NCI-H748 treated with DMSO at 0.1 percent for 48 hours (cell line): Measurements from ENCODE around the gene HAPLN3.
"Not testable (repeated sequence)": the region's sequence is repeated elsewhere in the genome, so short reads cannot be mapped to it uniquely, and the experiment has no call there.

ENCODE experiments used
- DNase-seq: peaks from one replicate; lab custom pipeline; 2025; lab: John Stamatoyannopoulos, UW

HAPLN3 gene, protein sequence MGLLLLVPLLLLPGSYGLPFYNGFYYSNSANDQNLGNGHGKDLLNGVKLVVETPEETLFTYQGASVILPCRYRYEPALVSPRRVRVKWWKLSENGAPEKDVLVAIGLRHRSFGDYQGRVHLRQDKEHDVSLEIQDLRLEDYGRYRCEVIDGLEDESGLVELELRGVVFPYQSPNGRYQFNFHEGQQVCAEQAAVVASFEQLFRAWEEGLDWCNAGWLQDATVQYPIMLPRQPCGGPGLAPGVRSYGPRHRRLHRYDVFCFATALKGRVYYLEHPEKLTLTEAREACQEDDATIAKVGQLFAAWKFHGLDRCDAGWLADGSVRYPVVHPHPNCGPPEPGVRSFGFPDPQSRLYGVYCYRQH

DNA sequence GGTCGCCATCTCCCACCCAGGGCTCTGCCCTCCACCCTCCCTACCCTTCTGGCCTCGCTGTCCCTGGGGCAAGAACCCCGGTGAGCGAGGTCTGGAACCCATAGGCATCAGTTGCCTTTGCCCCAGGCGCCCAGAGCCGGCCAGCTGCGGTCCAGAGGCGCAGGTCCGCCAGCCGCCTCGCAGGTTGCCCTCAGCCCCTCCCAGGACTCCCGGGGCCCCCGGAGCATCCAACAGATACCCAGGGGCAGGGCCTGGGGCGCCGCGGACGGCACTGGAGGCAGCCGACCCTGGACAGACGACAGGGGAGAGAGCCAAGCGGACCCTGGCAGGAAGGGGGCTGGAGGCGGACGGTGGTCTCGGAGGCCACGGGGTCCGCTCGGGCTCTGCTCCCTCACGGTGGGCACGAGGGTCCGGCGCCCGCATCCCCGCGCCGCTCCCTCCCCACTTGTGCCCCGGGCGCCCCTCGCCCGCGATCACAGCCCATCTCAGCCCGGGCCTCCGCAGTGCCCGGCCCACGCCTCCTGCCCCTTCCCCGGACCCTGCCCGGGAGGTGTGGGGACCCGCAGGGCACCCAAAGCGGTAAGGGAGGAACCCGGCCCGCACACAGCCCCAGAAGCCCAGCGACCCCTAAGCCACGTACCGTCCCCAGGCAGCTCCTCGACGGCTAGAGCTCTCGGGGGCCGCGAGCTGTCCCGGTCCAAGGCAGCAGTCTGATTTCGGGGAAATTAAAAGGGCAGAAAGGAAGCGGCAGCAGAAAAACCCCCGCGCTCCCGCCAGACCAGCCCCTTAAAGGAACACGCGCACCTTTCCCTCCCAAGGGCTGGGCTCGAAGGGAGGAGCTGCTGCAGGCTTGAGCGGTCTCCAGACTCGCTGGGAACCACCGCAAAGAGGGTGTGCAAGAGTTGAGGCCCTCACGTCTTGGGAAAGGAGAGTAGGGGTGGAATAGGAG lies at the start of gene HAPLN3:
HAPLN3 (minus strand) TSS at position 726 of the 949 bp plus-strand sequence. CDS start 8,246 bp downstream, outside the sequence.
- no peak for DNase-seq

DNA sequence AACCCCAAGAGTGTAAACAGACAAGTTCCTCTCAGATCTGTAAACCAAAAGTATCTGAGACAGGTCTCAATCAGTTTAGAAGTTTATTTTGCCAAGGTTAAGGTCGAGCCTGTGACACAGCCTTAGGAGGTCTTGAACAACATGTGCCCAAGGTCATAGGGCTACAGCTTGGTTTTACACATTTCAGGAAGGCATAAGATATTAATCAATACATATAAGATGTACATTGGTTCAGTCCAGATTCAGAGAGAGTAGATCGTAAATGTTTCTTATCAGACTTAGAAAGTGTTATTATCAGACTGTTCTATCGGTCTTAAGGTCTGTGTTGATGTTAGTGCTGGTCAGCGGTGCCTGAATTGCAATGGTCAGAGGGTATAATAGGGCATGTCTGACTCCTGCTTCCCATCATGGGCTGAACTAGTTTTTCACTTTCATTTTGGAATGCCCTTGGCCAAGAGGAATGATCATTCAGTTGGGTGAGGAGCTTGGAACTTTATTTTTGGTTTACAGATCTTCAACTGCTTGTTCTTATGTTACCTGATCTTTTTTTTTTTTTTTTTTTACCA lies 44.8 kb upstream of the HAPLN3 start:
- no peak for DNase-seq

DNA sequence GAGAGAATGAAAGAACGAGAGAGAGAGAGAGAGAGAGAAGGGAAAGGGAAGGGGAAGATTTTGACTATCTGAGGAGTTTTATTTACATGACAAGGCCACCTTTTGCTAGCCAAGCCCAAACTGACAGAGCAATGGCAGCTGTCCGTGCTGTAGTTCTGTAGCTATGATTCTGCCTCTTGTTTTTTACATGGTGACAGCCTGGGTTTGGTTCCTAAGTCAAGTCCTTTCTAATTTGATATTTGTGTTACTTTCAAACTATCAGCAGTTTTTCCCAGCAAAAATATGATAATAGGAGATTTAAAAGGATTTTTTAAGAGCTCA lies 44.1 kb upstream of the HAPLN3 start:
- no peak for DNase-seq

DNA sequence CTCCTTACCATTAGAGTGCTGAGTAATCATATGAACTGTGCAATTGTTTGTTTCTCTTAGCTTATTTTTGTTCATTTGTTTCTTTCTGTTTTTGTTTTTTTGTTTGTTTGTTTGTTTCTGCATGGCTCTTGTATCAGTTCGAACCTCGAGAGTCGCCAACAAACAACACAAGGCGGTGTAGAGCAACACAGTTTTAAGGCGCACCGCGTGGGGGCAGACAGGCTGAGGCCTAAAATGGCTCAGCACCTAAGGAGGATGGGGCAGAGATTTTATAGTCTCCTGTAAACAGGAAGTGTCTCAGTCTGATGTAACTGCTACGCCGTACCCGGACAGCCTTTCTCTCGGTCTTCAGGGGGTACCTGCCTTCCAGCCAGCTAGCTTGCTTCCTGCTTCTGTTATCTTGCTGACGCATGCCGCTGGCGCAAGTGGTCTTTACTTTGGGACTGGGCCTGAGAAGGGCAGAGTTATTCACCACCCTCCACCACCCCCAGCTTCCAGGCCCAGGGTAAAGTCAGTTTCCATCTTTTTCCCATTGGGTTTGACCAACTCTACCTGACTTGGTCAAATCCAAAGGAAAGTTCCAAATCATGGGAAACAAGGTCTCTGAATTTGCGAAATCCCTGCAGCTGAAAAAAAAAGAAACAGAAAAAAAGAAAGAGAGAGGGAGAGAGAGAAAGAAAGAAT lies 43.6 kb upstream of the HAPLN3 start:
- no peak for DNase-seq

DNA sequence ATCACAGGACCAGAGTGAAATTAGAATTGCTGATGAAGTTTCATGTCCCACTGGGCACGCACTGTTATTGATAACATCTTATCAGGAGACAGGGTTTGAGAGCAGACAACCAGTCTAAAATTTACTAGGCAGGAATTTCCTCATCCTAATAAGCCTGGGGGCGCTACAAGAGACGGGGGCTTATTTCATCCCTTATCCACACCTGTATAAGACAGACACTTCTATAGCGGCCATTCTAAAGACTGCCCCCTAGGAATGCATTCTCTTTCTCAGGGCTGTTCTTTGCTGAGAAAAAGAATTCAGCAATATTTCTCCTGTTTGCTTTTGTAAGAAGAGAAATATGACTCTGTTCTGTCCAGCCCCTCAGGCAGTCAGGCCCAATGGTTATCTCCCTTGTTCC lies 39.1 kb upstream of the HAPLN3 start:
- not testable (repeated sequence) for DNase-seq

DNA sequence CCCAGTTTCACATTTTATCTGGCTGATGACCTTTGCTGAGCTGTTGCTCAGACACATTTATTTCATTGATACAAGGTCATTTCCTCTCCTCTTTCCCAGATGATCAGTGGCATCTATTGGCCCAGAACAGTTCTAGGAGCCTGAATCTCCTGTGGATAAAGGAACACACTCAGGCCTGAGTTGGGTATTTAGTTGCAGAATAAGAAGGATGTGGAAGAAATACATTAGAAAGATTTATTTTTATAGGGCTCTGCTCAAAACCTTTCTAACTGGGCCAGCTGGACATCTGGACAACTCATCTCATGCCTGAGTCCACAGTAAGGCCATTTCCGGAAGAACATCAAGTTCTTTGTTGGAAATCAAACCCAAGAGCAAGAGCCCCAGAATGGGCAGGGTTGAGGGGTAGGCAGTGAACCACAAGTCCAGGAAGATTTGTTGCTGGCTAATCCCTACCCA lies 37.6 kb upstream of the HAPLN3 start:
- no peak for DNase-seq

DNA sequence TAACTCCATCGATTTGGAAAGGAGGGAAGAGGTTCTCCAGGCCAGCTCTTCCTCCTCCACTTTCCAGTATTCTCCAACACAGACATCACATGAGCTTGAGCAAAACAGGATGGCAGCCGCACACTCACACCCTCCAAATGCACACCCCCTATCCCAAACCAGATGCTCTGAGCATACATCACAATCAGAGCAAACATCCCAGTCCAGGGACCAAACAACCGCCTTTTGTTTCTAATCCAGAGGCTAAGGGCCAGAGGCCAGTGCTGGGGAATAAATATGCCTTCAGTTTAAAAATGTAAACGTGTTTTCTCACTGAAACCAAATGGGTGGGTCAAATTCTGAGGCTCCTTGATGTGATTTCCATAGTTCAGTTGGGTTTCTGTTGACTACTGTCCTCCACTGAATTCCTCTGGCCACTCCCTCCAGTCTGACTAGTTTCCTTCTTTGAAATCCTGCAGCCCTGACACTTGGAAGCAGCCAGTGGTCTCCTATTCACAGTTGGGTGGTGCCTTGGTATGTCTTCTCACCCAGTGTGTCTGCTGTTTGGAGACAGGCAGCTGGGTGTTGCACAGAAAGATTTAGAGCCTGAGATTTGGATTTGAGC lies 37.0 kb upstream of the HAPLN3 start:
- DNase-seq, result no peak

DNA sequence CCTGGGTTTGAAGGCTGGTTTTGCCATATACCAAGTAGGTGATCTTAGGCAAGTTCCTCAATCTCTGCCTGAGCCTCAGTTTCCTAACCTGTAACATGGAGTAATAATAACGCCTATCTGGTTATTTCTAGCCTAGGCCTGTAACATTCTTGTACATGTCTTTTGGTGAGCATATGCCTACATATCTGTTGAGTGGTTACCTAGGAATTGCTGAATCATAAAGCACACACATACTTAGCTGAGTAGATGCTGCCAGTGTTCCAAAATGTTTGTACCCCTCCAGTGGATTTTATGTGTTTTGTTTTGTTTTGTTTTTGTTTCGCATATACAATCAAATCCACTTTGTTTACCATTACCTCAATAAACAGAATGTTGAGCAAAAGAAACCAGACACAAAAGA lies 35.2 kb upstream of the HAPLN3 start:
- no peak for DNase-seq

DNA sequence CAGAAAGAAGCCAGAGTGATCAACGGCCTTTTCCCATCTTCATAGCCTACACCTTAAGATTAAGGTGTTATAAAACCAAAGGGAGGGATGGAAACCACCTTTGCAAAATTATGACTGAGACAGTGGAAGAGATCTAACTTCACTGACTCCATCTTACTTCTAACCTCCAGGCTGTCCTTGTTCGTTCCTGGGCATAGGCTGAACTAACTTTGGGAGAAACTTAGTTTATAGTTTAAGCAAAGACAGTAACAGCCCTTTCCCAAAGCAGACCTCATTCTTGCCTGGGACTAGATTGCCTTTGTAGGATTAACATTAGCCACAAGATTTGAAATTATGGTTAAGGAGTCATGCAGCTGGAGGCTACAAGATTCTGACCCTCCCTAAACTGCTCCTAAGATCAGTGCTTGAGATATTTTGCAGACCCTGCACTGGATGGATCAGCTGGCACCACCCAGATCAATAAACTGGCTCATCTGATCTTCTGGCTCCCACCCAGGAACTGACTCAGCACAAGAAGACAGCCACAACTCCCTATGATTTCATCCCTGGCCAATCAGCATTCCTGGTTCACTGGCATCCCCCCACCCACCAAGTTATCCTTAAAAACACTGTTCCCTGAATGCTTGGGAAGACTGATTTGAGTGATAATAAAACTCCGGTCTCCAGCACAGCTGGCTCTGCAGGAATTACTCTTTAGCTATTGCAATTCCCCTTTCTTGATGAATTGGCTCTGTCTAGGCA lies 34.2 kb upstream of the HAPLN3 start:
- not testable (repeated sequence) for DNase-seq

DNA sequence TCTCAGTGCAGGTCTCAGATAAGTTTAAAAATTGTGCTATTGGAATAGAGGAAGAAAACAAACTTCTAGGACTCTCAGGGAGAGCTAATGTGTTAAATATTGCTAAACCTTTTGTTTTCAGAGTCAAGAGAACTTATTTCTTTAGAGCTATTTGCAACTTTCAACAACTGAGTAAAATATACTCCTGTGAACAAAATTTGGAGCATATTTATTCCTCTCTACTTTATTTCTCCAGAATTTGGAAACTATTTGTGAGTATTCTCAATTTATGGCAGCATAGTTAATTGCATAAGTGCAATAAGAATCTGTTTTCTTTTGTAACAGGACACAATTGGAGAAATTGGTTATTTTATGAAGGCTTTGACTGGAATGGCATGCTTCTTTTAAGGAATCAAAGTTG lies 32.8 kb upstream of the HAPLN3 start:
- not testable (repeated sequence) for DNase-seq

DNA sequence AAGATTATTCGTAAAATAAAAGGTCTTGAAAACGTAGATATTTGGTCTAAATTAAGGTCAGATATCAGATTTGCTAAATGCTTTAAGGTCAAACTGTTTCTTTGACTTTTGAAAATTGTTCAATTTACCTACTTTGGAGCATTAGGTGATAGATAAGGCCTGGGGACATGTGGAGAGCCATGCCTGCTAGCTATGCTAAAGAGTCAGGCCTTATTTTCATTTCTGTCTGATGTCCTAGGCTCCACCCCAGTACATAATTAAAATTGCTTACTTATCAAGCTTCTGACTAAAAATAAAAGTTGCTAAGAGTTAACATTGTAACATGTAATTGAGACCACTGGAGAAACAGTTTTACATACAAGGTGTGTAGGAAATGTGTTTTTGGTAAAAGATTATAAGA lies 30.3 kb upstream of the HAPLN3 start:
- DNase-seq, result not testable (repeated sequence)

DNA sequence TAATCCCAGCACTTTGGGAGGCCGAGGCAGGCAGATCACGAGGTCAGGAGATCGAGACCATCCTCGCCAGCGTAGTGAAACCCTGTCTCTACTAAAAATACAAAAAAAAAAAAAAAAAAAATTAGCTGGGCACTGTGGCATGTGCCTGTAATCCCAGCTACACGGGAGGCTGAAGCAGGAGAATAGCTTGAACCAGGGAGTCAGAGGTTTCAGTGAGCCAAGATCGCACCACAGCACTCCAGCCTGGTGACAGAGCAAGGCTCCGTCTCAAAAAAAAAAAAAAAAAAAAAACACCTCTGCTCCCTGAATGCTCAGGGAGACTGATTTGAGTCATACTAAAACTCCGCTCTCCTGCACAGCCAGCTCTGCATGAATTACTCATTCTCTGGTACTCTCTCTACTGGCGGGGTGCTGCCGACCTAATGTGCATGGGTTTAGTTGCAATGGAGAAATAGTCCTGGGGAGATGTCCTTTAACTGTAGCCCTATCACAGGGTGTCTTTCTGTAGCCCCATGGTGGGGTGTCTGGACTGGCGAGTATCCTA lies 25.6 kb upstream of the HAPLN3 start:
- not testable (repeated sequence) for DNase-seq

DNA sequence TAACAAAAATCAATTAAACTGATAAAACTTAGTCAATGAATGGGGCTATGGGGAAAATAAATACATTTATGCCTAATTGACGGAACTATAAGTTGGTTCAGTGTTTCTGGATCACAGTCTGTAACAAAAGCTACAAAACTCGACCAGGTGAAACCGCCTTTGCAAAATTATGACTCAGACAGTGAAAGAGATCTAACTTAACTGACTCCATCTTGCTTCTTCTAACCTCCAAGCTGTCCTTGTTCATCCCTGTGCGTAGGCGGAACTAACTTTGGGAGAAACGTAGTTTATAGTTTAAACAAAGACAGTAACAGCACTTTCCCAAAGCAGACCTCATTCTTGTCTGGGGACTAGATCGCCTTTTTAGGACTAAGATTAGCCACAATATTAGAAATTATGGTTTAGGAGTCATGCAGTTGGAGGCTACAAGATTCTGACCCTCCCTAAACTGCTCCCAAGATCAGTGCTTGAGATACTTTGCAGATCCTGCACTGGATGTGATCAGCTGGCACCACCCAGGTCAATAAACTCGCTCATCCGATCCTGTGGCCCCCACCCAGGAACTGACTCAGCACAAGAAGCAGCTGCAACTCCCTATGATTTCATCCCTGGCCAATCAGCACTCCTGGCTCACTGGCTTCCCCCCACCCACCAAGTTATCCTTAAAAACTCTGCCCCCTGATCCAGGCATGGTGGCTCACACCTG lies 25.0 kb upstream of the HAPLN3 start:
- DNase-seq, result no peak

DNA sequence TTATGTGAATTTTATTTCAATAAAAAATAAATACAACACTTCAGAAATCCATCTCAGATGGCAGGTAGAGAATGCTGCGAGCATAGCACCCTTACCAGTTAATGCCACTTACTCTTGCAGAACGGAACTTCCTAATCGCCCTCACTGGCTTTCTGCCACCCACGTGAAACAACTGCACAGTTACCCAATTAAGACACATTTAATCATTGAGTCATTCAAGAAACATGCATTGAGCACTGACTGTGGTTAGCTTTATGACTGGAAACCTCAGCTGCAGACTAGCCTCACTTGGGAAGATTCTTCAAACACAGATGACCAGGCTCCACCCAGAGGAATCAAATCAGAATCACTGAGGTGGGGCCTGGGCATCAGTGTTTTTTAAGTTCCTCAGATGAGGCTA lies 23.4 kb upstream of the HAPLN3 start:
- no peak for DNase-seq

DNA sequence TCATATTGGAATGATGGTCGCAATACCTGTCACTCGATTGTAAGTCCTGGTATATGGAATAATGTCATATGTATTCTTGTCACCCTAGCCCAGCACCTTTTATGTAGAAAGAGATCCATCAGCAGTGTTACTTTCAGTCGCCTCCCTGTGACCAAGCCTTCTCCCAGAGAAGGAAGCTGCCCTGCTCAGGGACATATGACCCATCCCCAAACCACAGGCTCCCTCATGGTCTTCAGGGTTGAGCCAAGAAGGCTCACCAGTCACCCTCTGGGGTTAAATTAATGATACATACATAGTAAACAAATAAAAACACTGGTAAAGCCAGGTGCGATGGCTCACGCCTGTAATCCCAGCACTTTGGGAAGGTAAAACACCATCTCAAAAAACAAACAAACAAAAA lies 22.4 kb upstream of the HAPLN3 start:
- DNase-seq, result no peak

DNA sequence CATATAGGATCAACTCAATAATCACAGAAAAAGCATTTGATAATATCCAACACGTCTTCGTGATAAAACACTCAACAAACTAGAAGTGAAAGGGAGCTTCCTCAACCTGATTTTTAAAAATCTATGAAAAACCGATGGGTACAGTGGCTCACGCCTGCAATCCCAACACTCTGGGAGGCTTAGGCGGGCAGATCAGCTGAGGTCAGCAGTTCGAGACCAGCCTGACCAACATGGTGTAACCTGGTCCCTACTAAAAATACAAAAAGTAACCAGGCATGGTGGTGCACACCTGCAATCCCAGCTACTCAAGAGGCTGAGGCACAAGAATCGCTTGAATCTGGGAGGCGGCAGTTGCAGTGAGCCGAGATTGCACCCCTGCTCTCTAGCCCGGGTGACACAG lies 20.0 kb upstream of the HAPLN3 start:
- DNase-seq, result no peak

DNA sequence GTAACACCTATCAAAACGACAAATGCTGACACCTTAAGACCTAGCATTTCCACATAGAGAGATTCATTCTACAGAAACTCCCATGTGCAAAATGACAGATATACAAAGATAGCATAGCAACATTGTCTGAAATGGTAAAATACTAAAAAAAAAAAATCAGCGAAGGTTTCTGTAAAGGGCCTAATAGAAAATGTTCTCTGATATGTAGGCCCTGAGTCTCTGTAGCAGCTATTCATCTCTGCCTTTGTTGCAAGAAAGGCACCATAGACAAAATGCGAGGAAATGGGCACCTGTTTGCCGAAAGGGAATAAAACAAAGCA lies 18.5 kb upstream of the HAPLN3 start:
- no peak for DNase-seq

DNA sequence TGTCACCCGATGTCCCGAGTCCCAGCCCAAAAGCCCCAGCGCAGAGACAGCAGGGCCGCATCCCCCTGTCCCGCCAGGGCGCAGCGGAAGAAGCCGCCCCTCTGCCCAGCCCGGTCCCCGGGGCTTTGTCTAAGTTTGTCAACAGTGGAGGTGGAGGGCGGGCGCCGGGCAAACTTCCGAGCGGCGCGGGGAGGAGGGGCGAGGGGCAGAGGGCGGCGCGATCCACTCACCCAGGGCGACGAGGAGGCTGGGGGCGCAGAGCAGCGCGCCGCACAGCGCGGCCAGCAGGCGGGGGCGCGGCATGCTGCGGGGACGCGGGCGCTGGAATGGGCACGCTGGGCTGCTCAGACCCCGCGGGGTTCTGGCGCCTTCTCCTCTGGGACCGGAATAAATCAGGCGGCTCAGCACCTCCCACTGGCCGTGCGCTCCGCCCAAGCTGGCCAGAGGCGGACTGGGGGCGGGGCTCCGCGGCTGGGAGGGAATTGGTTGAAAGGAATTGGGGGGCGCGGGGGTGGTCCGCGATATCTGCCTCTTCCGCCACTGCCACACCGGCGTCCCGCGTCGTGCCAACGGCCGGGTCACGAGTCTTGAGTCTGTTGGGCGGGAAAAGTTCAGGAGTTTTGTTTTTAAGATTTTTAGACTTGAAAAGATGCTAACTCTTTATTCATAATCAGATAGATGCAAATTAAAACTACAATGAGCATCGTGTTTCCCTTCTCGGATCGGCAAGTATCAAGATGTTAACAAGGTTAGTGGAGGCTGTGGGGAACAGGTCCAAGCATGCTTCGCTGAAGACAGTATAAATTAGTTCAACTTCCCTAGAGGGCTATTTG lies 17.9 kb upstream of the HAPLN3 start, which contains the start of gene MFGE8:
MFGE8 (minus strand) TSS at position 363 of the 833 bp plus-strand sequence; CDS start at position 303, 60 bp downstream.
- DNase-seq, result peak; percentile 20

DNA sequence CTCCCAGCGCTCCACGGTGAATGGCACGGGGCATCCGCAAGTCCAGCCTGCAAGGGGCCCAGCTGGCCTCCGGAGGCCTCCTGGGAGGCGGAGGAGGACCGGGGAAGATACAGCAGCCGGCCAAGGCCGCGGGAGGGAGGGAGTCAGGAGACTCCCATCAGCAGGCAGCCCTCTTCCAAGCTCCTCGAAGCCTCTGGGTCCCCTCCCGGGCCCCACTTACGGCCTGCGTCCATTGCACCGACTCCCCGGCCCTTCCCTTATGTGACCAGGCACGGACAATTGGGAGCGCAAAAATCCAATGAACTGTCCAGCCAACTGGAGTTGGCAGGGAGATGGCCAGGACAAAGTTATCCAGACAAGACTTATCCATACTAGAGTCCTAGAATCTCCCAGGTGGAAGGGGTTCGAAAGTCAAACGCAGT lies 17.2 kb upstream of the HAPLN3 start:
- DNase-seq, result no peak
